BE2C (cell line): ENCODE measurements around the gene TSC22D4.

Source experiments
- DNase-seq: peaks from one replicate; pipeline ENCODE4 v3.0.0-alpha.2; 2020
- H3K27me3 ChIP-seq: fragments of 250-450 bp; sonication (Bioruptor Pico); 2 replicates; pipeline ENCODE4 v1.5.1; 2020; ENCODE audit warnings: mild to moderate bottlenecking
- H3K36me3 ChIP-seq: fragments of 250-450 bp; sonication (Bioruptor Pico); 2 replicates; pipeline ENCODE4 v1.5.1; 2020; ENCODE audit warnings: mild to moderate bottlenecking
- H3K4me1 ChIP-seq: fragments of 250-450 bp; sonication (Bioruptor Pico); 2 replicates; pipeline ENCODE4 v1.5.1; 2020
- H3K4me3 ChIP-seq: 2 replicates; pipeline ENCODE4 v1.5.1; 2011; ENCODE audit warnings: low read depth, low read length
- H3K9me3 ChIP-seq: fragments of 250-450 bp; sonication (Bioruptor Pico); 2 replicates; pipeline ENCODE4 v1.5.1; 2020
- TF ChIP-seq, protein P1 (sequence below): IDR thresholded peaks from 2 replicates; pipeline ENCODE4 v1.5.1; 2012; ENCODE audit warnings: mild to moderate bottlenecking, low read depth, low read length

The TSC22D4 gene

DNA sequence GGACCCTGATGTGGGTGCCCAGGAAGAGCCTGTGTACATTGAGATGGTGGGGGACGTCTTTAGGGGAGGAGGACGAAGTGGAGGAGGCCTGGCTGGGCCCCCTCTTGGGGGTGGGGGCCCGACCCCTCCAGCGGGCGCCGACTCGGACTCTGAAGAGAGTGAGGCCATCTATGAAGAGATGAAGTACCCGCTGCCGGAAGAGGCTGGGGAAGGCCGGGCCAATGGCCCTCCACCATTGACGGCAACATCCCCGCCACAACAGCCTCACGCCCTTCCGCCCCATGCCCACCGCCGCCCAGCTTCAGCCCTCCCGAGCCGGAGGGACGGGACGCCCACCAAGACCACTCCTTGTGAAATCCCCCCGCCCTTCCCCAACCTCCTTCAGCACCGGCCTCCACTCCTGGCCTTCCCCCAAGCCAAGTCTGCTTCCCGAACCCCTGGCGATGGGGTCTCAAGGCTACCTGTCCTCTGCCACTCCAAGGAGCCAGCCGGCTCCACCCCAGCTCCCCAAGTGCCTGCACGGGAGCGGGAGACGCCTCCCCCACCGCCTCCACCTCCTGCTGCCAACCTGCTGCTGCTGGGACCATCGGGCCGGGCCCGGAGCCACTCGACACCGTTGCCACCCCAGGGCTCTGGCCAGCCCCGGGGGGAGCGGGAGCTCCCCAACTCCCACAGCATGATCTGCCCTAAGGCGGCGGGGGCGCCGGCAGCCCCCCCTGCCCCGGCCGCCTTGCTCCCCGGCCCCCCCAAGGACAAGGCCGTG is 9.5 kb upstream of the TSC22D4 start:
- H3K27me3 ChIP-seq: no peaks in the 10 kb centered on the region
- H3K36me3 ChIP-seq: no peaks in the 10 kb centered on the region
- TF ChIP-seq, protein P1, sequence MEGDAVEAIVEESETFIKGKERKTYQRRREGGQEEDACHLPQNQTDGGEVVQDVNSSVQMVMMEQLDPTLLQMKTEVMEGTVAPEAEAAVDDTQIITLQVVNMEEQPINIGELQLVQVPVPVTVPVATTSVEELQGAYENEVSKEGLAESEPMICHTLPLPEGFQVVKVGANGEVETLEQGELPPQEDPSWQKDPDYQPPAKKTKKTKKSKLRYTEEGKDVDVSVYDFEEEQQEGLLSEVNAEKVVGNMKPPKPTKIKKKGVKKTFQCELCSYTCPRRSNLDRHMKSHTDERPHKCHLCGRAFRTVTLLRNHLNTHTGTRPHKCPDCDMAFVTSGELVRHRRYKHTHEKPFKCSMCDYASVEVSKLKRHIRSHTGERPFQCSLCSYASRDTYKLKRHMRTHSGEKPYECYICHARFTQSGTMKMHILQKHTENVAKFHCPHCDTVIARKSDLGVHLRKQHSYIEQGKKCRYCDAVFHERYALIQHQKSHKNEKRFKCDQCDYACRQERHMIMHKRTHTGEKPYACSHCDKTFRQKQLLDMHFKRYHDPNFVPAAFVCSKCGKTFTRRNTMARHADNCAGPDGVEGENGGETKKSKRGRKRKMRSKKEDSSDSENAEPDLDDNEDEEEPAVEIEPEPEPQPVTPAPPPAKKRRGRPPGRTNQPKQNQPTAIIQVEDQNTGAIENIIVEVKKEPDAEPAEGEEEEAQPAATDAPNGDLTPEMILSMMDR: no peak
- H3K4me1 ChIP-seq: peaks cover 28% of the 10 kb centered on the region
- no peak overlapping the region for H3K4me3 ChIP-seq
- H3K9me3 ChIP-seq: no peaks in the 10 kb centered on the region
- DNase-seq: no peak

DNA sequence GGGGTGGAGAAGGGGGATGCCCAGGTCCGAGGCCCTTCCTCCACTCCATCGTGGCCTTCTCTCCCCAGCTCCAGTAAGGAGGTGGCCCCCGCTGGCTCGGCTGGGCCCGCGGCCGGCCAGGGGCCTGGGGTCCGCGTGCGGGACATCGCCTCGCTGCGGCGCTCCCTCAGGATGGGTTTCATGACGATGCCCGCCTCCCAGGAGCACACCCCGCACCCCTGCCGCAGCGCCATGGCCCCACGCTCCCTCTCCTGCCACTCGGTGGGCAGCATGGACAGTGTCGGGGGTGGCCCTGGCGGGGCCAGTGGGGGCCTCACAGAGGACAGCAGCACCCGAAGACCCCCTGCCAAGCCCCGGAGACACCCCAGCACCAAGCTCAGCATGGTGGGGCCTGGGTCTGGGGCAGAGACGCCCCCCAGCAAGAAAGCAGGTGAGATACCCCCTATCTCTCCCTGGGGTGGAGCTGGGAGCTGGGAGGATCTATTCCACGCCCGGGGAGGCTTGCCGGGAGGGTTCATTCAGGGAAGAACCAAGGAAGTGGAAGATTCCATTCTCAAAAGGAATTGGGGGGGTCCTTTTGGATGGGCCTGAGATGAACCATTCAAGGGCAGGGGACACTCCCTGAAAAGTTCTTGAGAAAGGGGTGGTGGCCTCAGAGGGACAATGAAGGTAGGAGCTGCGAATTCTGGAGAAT is 7.9 kb upstream of the TSC22D4 start:
- no peaks in the 10 kb centered on the region for H3K27me3 ChIP-seq
- no peak overlapping the region for H3K4me3 ChIP-seq
- no peaks in the 10 kb centered on the region for H3K9me3 ChIP-seq
- TF ChIP-seq, protein P1: no peak
- no peaks in the 10 kb centered on the region for H3K36me3 ChIP-seq
- DNase-seq: no peak
- peaks cover 28% of the 10 kb centered on the region for H3K4me1 ChIP-seq

DNA sequence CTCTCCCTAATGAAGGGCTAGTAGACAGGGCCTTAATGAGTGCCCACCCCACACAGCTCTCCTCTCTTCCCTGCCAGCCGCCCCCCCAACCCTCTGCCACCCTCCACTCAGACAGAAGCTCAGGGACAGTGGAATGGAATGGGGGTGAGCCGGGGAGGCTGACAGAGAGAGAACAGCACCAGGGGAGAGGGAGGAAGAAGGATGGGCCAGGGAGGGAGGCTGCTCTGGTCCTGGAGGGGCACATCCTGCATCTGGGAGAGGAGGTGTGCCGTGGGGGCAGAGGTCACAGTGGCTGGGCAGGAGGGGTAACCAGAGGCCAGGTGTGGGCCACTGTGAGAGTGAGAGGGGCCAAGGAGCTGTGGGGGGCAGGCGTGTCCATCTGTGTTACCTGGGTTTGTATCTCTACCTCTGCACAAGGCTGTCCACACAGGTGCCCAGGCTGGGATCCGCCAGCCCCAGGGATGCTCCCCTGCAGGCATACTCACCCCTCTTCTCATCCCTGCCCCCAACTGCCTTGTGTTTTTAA is 7.2 kb upstream of the TSC22D4 start:
- Histone ChIP-seq H3K36me3 (no peaks in the 10 kb centered on the region), H3K9me3 (no peaks in the 10 kb centered on the region), H3K27me3 (no peaks in the 10 kb centered on the region), H3K4me3 (no peak overlapping the region), H3K4me1 (peaks cover 28% of the 10 kb centered on the region)
- no peak for DNase-seq
- TF ChIP-seq, protein P1: no peak

DNA sequence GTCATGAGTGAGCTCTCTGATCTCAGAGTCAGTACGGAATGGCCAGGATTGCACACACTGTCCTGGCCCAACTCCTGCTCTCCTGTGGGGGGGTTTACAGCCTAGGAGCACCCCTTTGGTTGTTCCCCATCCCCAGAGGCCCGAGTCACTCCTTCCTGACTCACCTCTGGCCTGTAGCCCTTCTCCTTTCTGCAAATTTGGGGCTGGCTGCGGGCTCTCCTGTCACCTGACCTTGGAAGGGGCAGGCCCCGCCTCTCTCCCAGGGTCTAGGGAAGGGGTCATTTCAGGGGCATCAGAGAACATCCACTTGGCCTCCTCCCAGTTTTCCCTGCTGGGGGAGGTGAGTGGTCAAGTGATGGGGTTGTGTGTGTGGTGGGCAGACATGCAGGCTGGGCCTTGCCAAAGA is 6.5 kb upstream of the TSC22D4 start:
- no peaks in the 10 kb centered on the region for H3K36me3 ChIP-seq
- H3K4me3 ChIP-seq: no peak overlapping the region
- H3K4me1 ChIP-seq: peaks cover 26% of the 10 kb centered on the region
- no peak for DNase-seq
- no peaks in the 10 kb centered on the region for H3K9me3 ChIP-seq
- TF ChIP-seq, protein P1: no peak
- no peaks in the 10 kb centered on the region for H3K27me3 ChIP-seq

DNA sequence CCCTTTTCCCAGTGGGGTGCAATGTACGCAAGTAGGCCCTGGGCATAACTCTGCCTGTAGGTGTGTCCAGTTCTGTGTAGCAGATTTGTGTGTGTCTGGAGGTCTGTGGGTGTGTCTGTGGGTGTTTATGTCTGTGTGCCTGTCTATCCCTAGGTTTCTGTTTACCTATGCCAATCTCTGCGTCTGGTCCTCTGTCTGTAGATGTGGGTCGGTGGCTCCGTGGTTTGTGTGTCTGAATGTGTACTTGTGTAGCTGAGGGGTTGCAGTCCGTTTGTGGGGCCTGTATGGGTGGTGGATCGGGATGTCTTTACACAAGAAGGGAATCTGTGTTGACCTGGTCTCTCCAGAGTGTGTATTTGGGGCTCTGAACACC is 5.6 kb upstream of the TSC22D4 start:
- Histone ChIP-seq H3K4me3 (no peak overlapping the region), H3K9me3 (no peaks in the 10 kb centered on the region), H3K4me1 (peaks cover 21% of the 10 kb centered on the region), H3K36me3 (no peaks in the 10 kb centered on the region), H3K27me3 (no peaks in the 10 kb centered on the region)
- no peak for DNase-seq
- TF ChIP-seq, protein P1: no peak
